Hypothalamus (tissue), 51 donors: ENCODE data around the gene BOC.
"Not testable (repeated sequence)": the region's sequence is repeated elsewhere in the genome, so short reads cannot be mapped to it uniquely, and the experiment has no call there.

Experiments used
- DNase-seq, 51 donors: peaks; one replicate each; lab custom pipeline; 2025; lab: John Stamatoyannopoulos, UW

BOC gene, protein sequence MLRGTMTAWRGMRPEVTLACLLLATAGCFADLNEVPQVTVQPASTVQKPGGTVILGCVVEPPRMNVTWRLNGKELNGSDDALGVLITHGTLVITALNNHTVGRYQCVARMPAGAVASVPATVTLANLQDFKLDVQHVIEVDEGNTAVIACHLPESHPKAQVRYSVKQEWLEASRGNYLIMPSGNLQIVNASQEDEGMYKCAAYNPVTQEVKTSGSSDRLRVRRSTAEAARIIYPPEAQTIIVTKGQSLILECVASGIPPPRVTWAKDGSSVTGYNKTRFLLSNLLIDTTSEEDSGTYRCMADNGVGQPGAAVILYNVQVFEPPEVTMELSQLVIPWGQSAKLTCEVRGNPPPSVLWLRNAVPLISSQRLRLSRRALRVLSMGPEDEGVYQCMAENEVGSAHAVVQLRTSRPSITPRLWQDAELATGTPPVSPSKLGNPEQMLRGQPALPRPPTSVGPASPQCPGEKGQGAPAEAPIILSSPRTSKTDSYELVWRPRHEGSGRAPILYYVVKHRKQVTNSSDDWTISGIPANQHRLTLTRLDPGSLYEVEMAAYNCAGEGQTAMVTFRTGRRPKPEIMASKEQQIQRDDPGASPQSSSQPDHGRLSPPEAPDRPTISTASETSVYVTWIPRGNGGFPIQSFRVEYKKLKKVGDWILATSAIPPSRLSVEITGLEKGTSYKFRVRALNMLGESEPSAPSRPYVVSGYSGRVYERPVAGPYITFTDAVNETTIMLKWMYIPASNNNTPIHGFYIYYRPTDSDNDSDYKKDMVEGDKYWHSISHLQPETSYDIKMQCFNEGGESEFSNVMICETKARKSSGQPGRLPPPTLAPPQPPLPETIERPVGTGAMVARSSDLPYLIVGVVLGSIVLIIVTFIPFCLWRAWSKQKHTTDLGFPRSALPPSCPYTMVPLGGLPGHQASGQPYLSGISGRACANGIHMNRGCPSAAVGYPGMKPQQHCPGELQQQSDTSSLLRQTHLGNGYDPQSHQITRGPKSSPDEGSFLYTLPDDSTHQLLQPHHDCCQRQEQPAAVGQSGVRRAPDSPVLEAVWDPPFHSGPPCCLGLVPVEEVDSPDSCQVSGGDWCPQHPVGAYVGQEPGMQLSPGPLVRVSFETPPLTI

GRCh38 chr3:113211330-113212149, at the start of gene BOC:
TSS of gene BOC (plus strand) at chr3:113211557. CDS start at chr3:113249803, 38,246 bp downstream.
- peak in 7 of 51 donors; percentile 19 to 64 (median 38) for DNase-seq

GRCh38 chr3:113161661-113162060, 49.7 kb upstream of the BOC start:
- DNase-seq, result no peak

- no peak for DNase-seq
Measured at GRCh38 chr3:113163152-113163551, 48.2 kb upstream of the BOC start.

DNA sequence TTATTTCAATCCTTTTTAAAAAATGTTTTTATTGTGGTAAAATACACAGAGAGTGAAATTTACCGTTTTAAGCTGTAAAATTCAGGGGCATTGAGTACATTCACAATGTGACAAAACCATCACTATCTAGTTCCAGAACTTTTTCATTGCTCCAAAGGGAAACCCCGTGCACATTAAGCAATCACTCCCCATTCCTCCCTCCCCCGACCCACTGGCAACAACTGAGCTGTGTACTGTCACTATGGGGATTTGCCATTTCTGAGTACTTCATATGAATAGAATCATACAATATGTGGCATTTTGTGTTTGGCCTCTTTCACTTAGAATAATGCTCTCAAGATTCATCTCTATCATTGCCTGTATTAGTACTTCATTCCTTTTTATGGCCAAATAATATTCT, 45.5 kb upstream of the BOC start:
- no peak for DNase-seq

- DNase-seq, result no peak
Measured at GRCh38 chr3:113166357-113166718, 45.0 kb upstream of the BOC start.

DNA sequence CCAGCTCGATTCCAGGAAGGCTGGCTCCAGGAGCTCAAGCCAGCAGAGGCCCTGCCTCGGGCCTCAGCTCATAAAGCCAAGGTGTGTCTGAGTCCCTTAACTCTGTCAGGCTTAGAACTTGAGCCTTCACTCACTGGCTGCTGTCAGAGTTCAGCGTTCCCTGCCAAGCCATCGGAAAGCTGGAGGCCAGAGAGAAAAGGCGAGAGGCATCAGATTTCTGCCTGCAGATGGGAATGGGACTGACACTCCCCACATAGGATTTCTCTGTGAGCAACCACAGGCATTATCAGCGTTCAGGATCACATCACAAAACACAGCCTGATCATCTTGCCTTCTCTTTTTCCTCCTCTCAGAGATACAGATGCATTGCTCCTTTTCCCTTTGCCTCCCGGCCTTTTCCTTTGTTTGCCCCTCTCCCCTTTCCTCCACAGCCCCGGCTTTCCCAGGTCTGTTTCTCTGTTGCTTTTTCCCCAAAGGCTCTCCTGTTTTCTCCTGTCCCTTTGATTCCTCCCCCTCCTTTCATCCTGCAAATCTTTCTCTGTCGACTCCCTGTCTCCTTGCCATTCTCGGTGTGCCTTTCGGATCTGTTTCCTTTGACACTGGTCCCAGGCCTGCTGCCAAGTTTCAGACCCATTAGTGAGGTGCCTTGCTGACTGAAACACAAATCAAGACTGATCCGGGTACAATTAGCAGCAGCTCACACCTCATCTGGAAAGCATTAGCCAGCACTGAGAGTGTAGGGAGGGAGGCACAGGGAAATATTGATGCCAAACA, 44.5 kb upstream of the BOC start:
- peak in 25 of 51 donors; percentile 3 to 83 (median 26) for DNase-seq

DNA sequence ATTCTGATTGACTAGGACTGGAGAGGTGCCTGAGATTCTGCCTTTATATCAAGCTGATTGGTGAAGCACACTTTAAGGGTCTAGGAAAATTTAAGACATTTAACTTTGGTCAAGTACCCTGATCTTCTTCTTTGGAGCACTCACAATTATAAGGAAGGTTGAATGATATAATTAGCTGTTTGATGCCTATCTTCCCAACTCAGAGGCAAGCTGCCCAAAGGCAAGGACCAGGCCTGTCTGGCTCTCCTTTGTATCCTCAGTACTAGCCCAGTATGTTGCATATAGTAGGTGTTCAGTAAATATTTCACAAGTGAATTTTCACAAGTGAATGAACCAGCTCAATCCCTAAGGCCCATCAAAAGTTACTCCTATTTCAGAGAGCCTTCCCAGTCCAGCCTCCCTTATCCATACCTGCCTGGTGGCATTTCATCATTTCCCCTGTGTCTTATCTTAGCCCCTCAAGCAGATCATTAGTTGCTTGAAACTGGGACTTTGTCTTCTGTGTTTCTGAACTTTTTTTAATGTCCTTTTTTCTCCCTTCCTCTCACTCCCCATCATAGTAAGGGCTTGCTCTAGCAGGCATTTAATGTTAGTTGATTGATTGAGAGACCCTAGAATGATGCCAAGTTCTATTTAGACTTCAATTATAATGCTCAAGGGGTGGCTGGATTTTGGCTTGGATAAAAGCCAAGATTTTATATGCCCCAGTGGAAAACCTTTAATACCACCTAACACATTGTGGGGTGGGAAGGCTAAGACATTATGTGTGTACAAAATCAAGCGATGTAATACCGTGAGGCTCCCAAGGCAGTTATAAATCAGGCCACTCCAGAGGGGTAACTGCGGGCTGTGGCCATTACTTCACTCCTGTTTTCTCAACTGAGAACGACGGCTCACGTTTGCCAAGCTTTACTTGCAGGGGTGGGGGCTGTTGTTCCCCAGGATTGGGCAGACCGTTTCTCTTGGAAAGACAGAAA, 43.2 kb upstream of the BOC start:
- peak in 4 of 51 donors; percentile 2 to 72 (median 22) for DNase-seq

GRCh38 chr3:113169891-113170452, 41.4 kb upstream of the BOC start:
- peak in 1 of 51 donors; percentile 27 for DNase-seq

GRCh38 chr3:113170771-113171170, 40.6 kb upstream of the BOC start:
- DNase-seq, result no peak

- not testable (repeated sequence) for DNase-seq
Measured at GRCh38 chr3:113171675-113172300, 39.6 kb upstream of the BOC start.

DNA sequence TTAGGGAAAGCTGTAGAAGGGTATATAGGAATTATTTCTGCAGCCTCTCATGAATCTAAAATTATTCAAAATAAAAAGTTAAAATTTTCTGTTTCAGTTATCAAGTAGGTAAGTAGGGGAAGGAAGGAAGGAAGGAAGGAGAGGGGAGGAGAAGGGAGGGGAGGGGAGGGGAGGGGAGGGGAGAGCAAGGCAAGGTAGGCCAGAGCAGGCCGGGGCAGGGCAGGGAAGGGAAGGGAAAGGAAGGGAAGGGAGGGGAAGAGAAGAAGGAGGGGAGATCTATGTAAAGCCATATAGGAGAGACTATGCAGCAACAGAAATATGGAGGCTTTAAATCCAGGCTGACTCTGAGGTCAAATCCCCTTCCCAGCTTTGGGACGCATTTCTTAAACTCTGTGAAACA, 38.3 kb upstream of the BOC start:
- DNase-seq, result no peak

- no peak for DNase-seq
Measured at GRCh38 chr3:113174304-113174703, 37.1 kb upstream of the BOC start.

GRCh38 chr3:113174801-113175485, 36.4 kb upstream of the BOC start:
- no peak for DNase-seq

DNA sequence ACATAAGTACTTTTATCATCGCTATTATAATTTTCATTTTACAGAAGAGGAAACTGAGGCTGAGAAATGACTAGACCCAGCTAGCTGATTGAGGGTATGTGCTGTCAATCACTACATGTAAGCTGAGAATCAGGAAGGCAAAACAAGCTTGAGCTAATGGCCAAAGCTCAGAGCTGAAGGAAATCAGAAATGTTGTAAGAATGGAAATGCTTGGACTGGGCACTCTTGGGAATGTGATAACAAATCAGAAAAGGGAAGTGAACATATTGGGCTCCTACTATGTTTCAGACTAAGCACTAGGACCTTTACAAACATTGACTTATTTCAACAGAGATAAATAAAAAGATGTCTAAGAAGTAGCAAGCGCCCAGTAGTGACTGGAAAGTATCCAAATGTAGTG, 33.8 kb upstream of the BOC start:
- no peak for DNase-seq

GRCh38 chr3:113179235-113179824, 32.0 kb upstream of the BOC start:
- no peak for DNase-seq
